ENCODE measurements around the gene RBM47. TPM values are rescaled to one million over a fixed set of nuclear protein-coding genes. Genes with fewer than 3 reads are reported as not detected.

Gene RBM47
- total RNA-seq, 1 donor from 2014 or later, result 61.1 TPM

DNA sequence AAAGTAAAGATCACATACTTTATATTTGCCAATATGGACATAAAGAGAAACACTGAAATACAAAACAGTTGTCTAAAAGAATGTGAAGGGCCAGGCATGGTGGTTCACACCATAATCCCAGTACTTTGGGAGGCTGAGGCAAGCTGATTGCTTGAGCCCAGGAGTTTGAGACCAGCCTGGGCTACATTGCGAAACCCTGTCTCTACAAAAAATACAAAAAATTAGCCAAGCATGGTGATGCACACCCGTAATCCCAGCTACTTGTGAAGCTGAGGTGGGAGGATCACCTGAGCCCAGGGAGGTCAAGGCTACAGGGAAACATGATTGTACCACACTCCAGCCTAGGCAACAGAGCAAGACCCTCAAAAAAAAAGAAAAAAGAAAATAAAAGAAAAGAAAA lies 11.8 kb downstream of the RBM47 start:
- H3K4me3 ChIP-seq, result no peak overlapping the region
- no peaks in the 10 kb centered on the region for H3K36me3 ChIP-seq
- no peak overlapping the region for H3K27ac ChIP-seq
- no peak for DNase-seq (ENCODE audit: extremely low spot score in 2 of 2)
- no peaks in the 10 kb centered on the region for H3K9me3 ChIP-seq
- peaks cover 17% of the 10 kb centered on the region for H3K4me1 ChIP-seq
- TF ChIP-seq, protein P1, sequence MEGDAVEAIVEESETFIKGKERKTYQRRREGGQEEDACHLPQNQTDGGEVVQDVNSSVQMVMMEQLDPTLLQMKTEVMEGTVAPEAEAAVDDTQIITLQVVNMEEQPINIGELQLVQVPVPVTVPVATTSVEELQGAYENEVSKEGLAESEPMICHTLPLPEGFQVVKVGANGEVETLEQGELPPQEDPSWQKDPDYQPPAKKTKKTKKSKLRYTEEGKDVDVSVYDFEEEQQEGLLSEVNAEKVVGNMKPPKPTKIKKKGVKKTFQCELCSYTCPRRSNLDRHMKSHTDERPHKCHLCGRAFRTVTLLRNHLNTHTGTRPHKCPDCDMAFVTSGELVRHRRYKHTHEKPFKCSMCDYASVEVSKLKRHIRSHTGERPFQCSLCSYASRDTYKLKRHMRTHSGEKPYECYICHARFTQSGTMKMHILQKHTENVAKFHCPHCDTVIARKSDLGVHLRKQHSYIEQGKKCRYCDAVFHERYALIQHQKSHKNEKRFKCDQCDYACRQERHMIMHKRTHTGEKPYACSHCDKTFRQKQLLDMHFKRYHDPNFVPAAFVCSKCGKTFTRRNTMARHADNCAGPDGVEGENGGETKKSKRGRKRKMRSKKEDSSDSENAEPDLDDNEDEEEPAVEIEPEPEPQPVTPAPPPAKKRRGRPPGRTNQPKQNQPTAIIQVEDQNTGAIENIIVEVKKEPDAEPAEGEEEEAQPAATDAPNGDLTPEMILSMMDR (IDR thresholded peaks at IDR 0.05), result no peak
- TF ChIP-seq POLR2AphosphoS5 (IDR thresholded peaks at IDR 0.05; ENCODE audit: insufficient read depth in 1 of 2, low read depth in 1 of 2) (no peak), POLR2A (IDR thresholded peaks at IDR 0.05) (no peak)
- H3K27me3 ChIP-seq, result no peaks in the 10 kb centered on the region
- intact Hi-C loops (cut with DNase I), result no loop called here

DNA sequence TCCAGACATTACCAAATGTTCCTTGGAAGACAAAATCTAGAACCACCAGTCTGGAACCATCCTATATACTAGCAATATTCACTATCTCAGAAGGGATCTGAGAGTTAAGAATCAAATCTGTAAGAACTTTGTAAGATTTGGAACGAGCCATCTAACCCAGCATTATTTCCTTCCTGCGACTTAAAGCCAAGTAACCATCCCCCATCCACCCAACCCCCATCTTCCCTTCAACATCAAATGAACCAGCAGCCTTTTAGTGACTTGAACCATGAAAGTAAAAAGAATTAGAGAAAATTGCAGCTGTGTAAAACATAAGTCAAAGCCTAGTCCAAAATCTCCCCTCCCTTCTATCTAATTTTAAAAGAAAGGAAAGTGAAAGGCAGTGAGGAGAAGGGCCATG lies 15.6 kb downstream of the RBM47 start:
- Histone ChIP-seq H3K4me1 (no peaks in the 10 kb centered on the region), H3K9me3 (no peaks in the 10 kb centered on the region), H3K27me3 (no peaks in the 10 kb centered on the region), H3K27ac (no peak overlapping the region), H3K36me3 (no peaks in the 10 kb centered on the region), H3K4me3 (no peak overlapping the region)
- intact Hi-C loops (cut with DNase I), result no loop called here
- TF ChIP-seq POLR2AphosphoS5 (IDR thresholded peaks at IDR 0.05; ENCODE audit: insufficient read depth in 1 of 2, low read depth in 1 of 2), result no peak
- TF ChIP-seq, protein P1 (IDR thresholded peaks at IDR 0.05), result no peak
- no peak for TF ChIP-seq POLR2A (IDR thresholded peaks at IDR 0.05)
- DNase-seq (ENCODE audit: extremely low spot score in 2 of 2), result no peak

DNA sequence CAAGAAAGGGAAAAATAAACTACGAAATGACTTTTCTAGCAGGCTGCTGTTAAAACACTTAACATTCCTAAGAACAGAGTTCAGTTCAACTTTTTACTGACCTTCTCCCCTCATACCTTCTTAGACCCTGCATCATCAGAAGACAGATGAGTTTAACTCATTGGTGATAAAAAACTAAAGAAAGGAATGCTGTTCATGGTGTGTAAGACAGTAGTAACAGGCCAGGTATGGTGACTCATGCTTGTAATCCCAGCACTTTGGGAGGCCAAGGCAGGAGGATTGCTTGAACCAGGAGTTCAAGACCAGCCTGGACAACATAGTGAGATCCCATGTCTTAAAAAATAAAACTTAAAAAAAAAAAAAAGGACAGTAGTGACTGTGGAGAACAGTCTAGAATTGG lies 16.2 kb downstream of the RBM47 start:
- Histone ChIP-seq H3K9me3 (no peaks in the 10 kb centered on the region), H3K36me3 (no peaks in the 10 kb centered on the region), H3K27ac (no peak overlapping the region), H3K4me3 (no peak overlapping the region), H3K27me3 (no peaks in the 10 kb centered on the region), H3K4me1 (no peaks in the 10 kb centered on the region)
- no peak for DNase-seq (ENCODE audit: extremely low spot score in 2 of 2)
- TF ChIP-seq POLR2A (IDR thresholded peaks at IDR 0.05) (no peak), POLR2AphosphoS5 (IDR thresholded peaks at IDR 0.05; ENCODE audit: insufficient read depth in 1 of 2, low read depth in 1 of 2) (no peak)
- TF ChIP-seq, protein P1 (IDR thresholded peaks at IDR 0.05), result no peak
- intact Hi-C loops (cut with DNase I), result no loop called here

DNA sequence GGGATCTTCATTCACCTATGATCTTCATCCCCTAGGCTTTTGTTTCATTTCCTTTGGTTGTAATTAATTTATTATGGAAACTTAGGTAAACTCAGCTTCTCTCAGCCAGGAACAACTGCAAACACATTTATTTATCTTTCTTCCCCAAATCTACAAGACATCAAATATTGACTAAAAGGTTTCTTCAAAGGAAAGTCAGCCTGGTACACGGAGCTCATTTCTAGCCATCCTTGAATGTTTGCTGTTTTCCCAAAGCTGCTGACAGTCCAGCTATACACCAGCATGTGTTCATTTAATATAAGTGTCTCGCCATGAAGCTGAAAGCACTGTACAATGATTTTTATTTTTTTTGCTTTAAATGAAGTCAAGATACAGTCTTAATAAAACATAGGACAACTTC lies 16.8 kb downstream of the RBM47 start:
- intact Hi-C loops (cut with DNase I), result no loop called here
- DNase-seq (ENCODE audit: extremely low spot score in 2 of 2), result no peak
- Histone ChIP-seq H3K27me3 (no peaks in the 10 kb centered on the region), H3K9me3 (no peaks in the 10 kb centered on the region), H3K4me1 (no peaks in the 10 kb centered on the region), H3K36me3 (no peaks in the 10 kb centered on the region), H3K27ac (no peak overlapping the region), H3K4me3 (no peak overlapping the region)
- no peak for TF ChIP-seq POLR2A (IDR thresholded peaks at IDR 0.05)
- TF ChIP-seq POLR2AphosphoS5 (IDR thresholded peaks at IDR 0.05; ENCODE audit: insufficient read depth in 1 of 2, low read depth in 1 of 2), result no peak
- TF ChIP-seq, protein P1 (IDR thresholded peaks at IDR 0.05), result no peak

DNA sequence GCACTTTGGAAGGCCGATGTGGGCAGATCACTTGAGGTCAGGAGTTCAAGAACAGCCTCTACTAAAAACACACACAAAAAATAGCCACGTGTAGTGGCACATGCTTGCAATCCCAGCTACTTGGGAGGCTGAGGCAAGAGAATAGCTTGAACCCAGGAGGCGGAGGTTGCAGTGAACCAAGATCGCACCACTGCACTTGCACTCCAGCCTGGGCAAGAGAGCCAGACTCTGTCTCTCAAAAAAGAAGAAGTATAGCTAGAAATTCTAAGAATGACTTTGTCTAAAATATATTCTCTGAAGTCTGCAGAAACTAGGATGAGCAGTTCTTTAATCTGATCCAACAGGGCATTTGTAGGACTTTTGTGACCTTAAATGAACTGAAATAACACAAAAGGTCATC lies 17.4 kb downstream of the RBM47 start:
- H3K27ac ChIP-seq, result no peak overlapping the region
- TF ChIP-seq, protein P1 (IDR thresholded peaks at IDR 0.05), result no peak
- TF ChIP-seq POLR2AphosphoS5 (IDR thresholded peaks at IDR 0.05; ENCODE audit: insufficient read depth in 1 of 2, low read depth in 1 of 2), result no peak
- no peak for TF ChIP-seq POLR2A (IDR thresholded peaks at IDR 0.05)
- DNase-seq (ENCODE audit: extremely low spot score in 2 of 2), result no peak
- H3K9me3 ChIP-seq, result no peaks in the 10 kb centered on the region
- H3K4me3 ChIP-seq, result no peak overlapping the region
- no peaks in the 10 kb centered on the region for H3K27me3 ChIP-seq
- no peaks in the 10 kb centered on the region for H3K36me3 ChIP-seq
- intact Hi-C loops (cut with DNase I), result no loop called here
- no peaks in the 10 kb centered on the region for H3K4me1 ChIP-seq

Data from vagina (tissue), 2 donors.